GM12878 (cell line): Measurements from ENCODE around the gene MICALL2. TPM values are rescaled to one million over a fixed set of nuclear protein-coding genes. Genes with fewer than 3 reads are reported as not detected.

Experiments
- BHLHE40 ChIP-seq, 2 experiments: fragments of 450-650 bp in 1 of 2; IDR thresholded peaks; 2 replicates each; pipeline ENCODE4 v1.6.1; 2011 to 2017; ENCODE audit warnings: low read depth in 2 of 2, borderline replicate concordance in 1 of 2, improper control_type of control experiment in 1 of 2, low read length in 1 of 2, mild to moderate bottlenecking in 1 of 2
- CREB1 ChIP-seq: IDR thresholded peaks from 2 replicates; pipeline ENCODE4 v1.6.1; 2012; ENCODE audit warnings: low read depth, mild to moderate bottlenecking, inconsistent platforms
- ELK1 ChIP-seq: IDR thresholded peaks from 2 replicates; pipeline ENCODE4 v1.6.1; 2012; ENCODE audit warnings: low read depth, low read length, improper control_type of control experiment
- IRF5 ChIP-seq: fragments of 450-650 bp; IDR thresholded peaks from 2 replicates; pipeline ENCODE4 v1.6.1; 2017; ENCODE audit warnings: borderline replicate concordance
- KDM1A ChIP-seq: fragments of 200-600 bp; sonication (generic); IDR thresholded peaks from 2 replicates; pipeline ENCODE4 v1.6.1; 2016; ENCODE audit warnings: borderline replicate concordance
- RAD21 ChIP-seq: IDR thresholded peaks from 2 replicates; pipeline ENCODE4 v1.6.1; 2011; ENCODE audit warnings: mild to moderate bottlenecking, low read depth, low read length, moderate library complexity; ENCODE audit not compliant: insufficient read depth
- REST ChIP-seq: IDR thresholded peaks from 2 replicates; pipeline ENCODE4 v1.6.1; 2012; ENCODE audit warnings: mild to moderate bottlenecking, low read depth, low read length
- SUZ12 ChIP-seq: fragments of 200-600 bp; sonication (generic); IDR thresholded peaks from one replicate; pipeline ENCODE4 v1.6.1; 2018; ENCODE audit warnings: antibody characterized with exemption, mild to moderate bottlenecking; ENCODE audit not compliant: unreplicated experiment
- ZNF622 ChIP-seq: fragments of 450-650 bp; IDR thresholded peaks from 2 replicates; pipeline ENCODE4 v1.6.1; 2017; ENCODE audit warnings: mild to moderate bottlenecking, inconsistent platforms
- polyA plus RNA-seq, 11 experiments: library from polyadenylated mRNA; depleted of rRNA in 4 of 11; unstranded in 6 of 11; stranded (reverse) in 5 of 11; fragments of >200 nt; fragmentation: Nextera tagmentation in 4 of 11; fragmentation: Illumina TruSeq in 1 of 11; extraction: Ambion mirVana in 4 of 11; extraction: Trizol in 1 of 11; gene quantifications; 1 replicate in 1 of 11; 2 replicates in 10 of 11; pipeline versions ENCODE4 v1.2.1 to v1.2.3, GENCODE V29; 2011 to 2016; ENCODE audit warnings: inconsistent platforms in 2 of 11, missing spikeins in 2 of 11, low read depth in 1 of 11
- total RNA-seq, 4 experiments: library from RNA; depleted of rRNA in 3 of 4; stranded (reverse); fragments of >200 nt in 3 of 4; fragmentation: Illumina TruSeq in 1 of 4; extraction: Trizol in 1 of 4; gene quantifications; 2 replicates each; pipeline versions ENCODE4 v1.2.1 to v1.2.3, GENCODE V29; 2013 to 2021
- TF ChIP-seq, protein P1 (sequence below): fragments of 450-650 bp; IDR thresholded peaks from 2 replicates; pipeline ENCODE4 v1.6.1; 2017; ENCODE audit warnings: mild to moderate bottlenecking

The MICALL2 gene
- total and polyA plus RNA-seq, 10 of the 15 experiments (the other 5 are each of a cell fraction or from before 2014, with no cell fraction given), result 0.04 to 1.7 (median 0.83) TPM; not detected in 3

- TF ChIP-seq ZNF622 (no peak), REST (no peak), SUZ12 (no peak), BHLHE40 (IDR thresholded peaks at IDR 0.05; ENCODE audit: borderline replicate concordance in 1 of 2, low read depth in 2 of 2, low read length in 1 of 2) (peak; percentile 51 to 83; a peak in 3 of 4 replicates), CREB1 (0 out of 2 replicates have a peak, but pooled peaks have one; percentile 22), IRF5 (no peak), RAD21 (peak; percentile 61), ELK1 (no peak), KDM1A (no peak)
- TF ChIP-seq, protein P1, sequence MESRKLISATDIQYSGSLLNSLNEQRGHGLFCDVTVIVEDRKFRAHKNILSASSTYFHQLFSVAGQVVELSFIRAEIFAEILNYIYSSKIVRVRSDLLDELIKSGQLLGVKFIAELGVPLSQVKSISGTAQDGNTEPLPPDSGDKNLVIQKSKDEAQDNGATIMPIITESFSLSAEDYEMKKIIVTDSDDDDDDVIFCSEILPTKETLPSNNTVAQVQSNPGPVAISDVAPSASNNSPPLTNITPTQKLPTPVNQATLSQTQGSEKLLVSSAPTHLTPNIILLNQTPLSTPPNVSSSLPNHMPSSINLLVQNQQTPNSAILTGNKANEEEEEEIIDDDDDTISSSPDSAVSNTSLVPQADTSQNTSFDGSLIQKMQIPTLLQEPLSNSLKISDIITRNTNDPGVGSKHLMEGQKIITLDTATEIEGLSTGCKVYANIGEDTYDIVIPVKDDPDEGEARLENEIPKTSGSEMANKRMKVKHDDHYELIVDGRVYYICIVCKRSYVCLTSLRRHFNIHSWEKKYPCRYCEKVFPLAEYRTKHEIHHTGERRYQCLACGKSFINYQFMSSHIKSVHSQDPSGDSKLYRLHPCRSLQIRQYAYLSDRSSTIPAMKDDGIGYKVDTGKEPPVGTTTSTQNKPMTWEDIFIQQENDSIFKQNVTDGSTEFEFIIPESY, result peak; percentile 60; the same call in 1 of the 2 replicates
Measured at GRCh38 chr7:1412322-1413261, 46.7 kb downstream of the MICALL2 start (continued).
